ENCODE results near the gene PDSS2.

GRCh38 chr6:107284805-107285204 lies 174.6 kb downstream of the PDSS2 start:
- TF ChIP-seq CTCF (IDR thresholded peaks at IDR 0.05; ENCODE audit: control extremely low read depth in 1 of 3, insufficient read depth in 1 of 3, low read depth in 1 of 3, low read length in 3 of 3) (no peak), YY1 (IDR thresholded peaks at IDR 0.05; ENCODE audit: low read depth, low read length) (no peak), TAF1 (IDR thresholded peaks at IDR 0.05; ENCODE audit: low read depth, low read length) (no peak), TAF7 (optimal IDR thresholded peaks at IDR 0.05; ENCODE audit: borderline replicate concordance, low read depth, low read length) (no peak)
